ENCODE results near the gene ACOT12. TPM values are rescaled to one million over a fixed set of nuclear protein-coding genes. Genes with fewer than 3 reads are reported as not detected.

The ACOT12 gene
- total RNA-seq, 1 donor from 2014 or later, result not detected

DNA sequence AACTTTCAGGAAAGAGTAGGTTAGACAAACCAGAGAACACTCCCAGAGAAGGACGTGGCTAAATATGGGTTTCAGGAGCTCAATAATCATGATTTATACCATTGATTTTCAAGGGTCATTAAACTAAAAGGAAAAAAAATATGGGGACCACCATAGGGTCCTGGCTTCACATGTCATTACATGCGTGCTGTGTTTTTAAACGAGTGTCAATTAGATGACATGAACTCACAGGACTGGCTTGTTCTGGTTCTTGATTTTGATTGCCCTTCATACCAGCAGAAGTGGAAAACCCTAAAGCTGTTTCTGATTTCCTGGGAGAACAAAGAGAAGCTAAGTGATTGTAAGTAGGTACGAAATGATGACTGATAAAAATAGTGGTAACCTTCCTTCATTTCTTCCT, 5.8 kb downstream of the ACOT12 start:
- DNase-seq (ENCODE audit: low spot score in 2 of 2, unreplicated experiment in 2 of 2), result no peak
- Mint-ChIP-seq H3K4me1 (no peaks in the 10 kb centered on the region), H3K27ac (no peak overlapping the region), H3K36me3 (no peaks in the 10 kb centered on the region), H3K27me3 (ENCODE audit: low read depth) (peaks cover 23% of the 10 kb centered on the region), H3K9me3 (no peaks in the 10 kb centered on the region), H3K4me3 (no peak overlapping the region)
- TF ChIP-seq, protein P1, sequence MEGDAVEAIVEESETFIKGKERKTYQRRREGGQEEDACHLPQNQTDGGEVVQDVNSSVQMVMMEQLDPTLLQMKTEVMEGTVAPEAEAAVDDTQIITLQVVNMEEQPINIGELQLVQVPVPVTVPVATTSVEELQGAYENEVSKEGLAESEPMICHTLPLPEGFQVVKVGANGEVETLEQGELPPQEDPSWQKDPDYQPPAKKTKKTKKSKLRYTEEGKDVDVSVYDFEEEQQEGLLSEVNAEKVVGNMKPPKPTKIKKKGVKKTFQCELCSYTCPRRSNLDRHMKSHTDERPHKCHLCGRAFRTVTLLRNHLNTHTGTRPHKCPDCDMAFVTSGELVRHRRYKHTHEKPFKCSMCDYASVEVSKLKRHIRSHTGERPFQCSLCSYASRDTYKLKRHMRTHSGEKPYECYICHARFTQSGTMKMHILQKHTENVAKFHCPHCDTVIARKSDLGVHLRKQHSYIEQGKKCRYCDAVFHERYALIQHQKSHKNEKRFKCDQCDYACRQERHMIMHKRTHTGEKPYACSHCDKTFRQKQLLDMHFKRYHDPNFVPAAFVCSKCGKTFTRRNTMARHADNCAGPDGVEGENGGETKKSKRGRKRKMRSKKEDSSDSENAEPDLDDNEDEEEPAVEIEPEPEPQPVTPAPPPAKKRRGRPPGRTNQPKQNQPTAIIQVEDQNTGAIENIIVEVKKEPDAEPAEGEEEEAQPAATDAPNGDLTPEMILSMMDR (IDR thresholded peaks at IDR 0.05; ENCODE audit: unreplicated experiment), result no peak

DNA sequence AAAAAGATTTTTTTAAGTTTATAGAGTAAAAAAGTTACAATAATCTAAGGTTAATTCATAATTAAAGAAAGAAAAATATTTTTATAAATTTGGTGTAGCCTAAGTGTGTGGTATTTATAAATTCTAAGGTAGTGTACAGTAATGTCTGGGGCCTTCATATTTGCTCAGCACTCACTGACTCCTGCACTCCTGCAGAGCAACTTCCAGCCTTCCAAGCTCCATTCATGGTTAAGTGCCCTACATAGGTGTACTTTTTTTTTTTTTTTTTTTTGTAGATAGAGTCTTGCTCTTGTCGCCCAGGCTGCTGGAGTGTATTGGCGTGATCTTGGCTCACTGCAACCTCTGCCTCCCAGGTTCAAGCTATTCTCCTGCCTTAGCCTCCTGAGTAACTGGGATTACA, 10.1 kb downstream of the ACOT12 start:
- Mint-ChIP-seq H3K27me3 (ENCODE audit: low read depth) (peaks cover 3% of the 10 kb centered on the region), H3K4me3 (no peak overlapping the region), H3K27ac (no peak overlapping the region), H3K36me3 (no peaks in the 10 kb centered on the region), H3K9me3 (no peaks in the 10 kb centered on the region), H3K4me1 (no peaks in the 10 kb centered on the region)
- TF ChIP-seq, protein P1 (IDR thresholded peaks at IDR 0.05; ENCODE audit: unreplicated experiment), result no peak
- DNase-seq (ENCODE audit: low spot score in 2 of 2, unreplicated experiment in 2 of 2), result no peak

DNA sequence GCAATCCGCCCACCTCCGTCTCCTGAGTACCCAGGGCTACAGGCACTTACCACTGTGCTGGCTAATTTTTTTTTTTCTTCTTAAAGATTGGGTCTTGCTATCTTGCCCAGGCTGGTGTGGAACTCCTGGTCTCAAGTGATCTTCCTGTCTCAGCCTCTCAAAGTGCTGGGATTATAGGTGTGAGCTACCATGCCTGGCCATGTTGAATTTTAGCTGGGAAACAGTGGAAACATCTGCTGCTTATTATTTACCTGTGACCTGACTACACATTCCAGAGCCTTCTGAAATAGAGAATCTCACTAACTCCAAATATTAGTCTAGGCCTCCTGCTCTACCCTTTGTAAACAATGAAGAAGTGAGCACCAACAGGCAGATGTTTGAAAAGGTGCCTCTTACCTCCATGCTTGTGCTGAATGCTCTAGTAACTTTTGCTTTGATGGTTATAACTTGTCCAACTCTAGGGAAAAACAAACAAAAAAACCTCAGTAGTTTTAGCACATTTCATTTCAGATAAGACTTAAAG, 22.5 kb downstream of the ACOT12 start:
- Mint-ChIP-seq H3K27ac (no peak overlapping the region), H3K4me3 (no peak overlapping the region)

DNA sequence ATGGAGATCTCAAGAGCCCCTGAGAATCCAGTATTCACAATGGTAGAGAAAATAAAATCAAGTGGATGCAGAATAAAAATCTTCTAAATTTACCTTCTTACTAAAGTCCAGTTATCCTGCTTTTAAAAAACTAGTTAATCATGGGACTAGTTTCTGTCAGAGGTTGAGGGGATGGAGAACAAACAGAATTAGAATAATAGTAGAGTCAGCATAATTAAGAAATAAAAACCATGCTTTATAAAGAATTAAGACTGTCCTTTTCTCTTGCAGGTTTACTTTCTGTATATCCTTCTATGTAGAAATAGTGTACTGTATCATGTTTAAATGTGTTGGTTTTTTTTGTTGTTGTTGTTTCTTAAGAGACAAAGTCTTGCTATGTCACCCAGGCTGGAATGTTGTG, 23.0 kb downstream of the ACOT12 start:
- DNase-seq (ENCODE audit: low spot score in 2 of 2, unreplicated experiment in 2 of 2), result no peak
- no peak overlapping the region for H3K4me3 Mint-ChIP-seq
- TF ChIP-seq, protein P1 (IDR thresholded peaks at IDR 0.05; ENCODE audit: unreplicated experiment), result no peak
- peaks cover 5% of the 10 kb centered on the region for H3K9me3 Mint-ChIP-seq
- no peaks in the 10 kb centered on the region for H3K4me1 Mint-ChIP-seq
- peaks cover 13% of the 10 kb centered on the region for H3K27me3 Mint-ChIP-seq (ENCODE audit: low read depth)
- no peak overlapping the region for H3K27ac Mint-ChIP-seq
- no peaks in the 10 kb centered on the region for H3K36me3 Mint-ChIP-seq

More for the DNA sequence above, 22.5 kb downstream of the ACOT12 start:
- DNase-seq (ENCODE audit: low spot score in 2 of 2, unreplicated experiment in 2 of 2), result no peak
- Mint-ChIP-seq H3K4me1 (no peaks in the 10 kb centered on the region), H3K9me3 (peaks cover 5% of the 10 kb centered on the region), H3K27me3 (ENCODE audit: low read depth) (peaks cover 18% of the 10 kb centered on the region), H3K36me3 (no peaks in the 10 kb centered on the region)
- TF ChIP-seq, protein P1 (IDR thresholded peaks at IDR 0.05; ENCODE audit: unreplicated experiment), result no peak

DNA sequence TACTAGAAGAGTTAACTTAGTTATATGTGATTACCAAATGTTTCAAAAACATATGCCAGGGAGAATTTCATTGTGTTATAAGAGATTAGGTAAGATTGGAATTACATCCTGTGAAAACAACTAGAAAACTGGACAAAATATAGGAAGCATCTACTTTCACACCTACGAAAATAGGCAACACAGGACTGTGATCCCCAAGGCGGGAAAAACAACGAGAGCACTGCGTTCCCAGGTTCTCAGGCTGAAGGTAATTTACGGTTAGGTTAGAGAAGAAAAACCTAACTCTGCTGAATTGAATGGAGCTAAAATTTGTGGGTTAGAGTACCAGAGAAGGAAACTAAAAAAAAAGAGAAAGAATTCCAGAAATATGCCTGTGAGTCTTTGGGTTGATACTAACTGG, 28.4 kb downstream of the ACOT12 start:
- H3K27me3 Mint-ChIP-seq (ENCODE audit: low read depth), result no peaks in the 10 kb centered on the region
- no peaks in the 10 kb centered on the region for H3K36me3 Mint-ChIP-seq
- no peak overlapping the region for H3K27ac Mint-ChIP-seq
- TF ChIP-seq, protein P1 (IDR thresholded peaks at IDR 0.05; ENCODE audit: unreplicated experiment), result no peak
- H3K4me1 Mint-ChIP-seq, result peaks cover 8% of the 10 kb centered on the region
- no peak overlapping the region for H3K4me3 Mint-ChIP-seq
- DNase-seq (ENCODE audit: low spot score in 2 of 2, unreplicated experiment in 2 of 2), result no peak
- H3K9me3 Mint-ChIP-seq, result no peaks in the 10 kb centered on the region
